Measurements from ENCODE around the gene IGSF21.

Gene IGSF21

GRCh38 chr1:18285538-18285924 is 177.9 kb downstream of the IGSF21 start:
- no peak for DNase-seq
- TF ChIP-seq POLR2A (IDR thresholded peaks at IDR 0.05; ENCODE audit: low read length) (no peak), GATA1 (IDR thresholded peaks at IDR 0.05; ENCODE audit: low read depth, low read length) (no peak)

GRCh38 chr1:18288722-18289121 is 181.1 kb downstream of the IGSF21 start:
- TF ChIP-seq POLR2A (IDR thresholded peaks at IDR 0.05; ENCODE audit: low read length) (no peak), GATA1 (IDR thresholded peaks at IDR 0.05; ENCODE audit: low read depth, low read length) (no peak)

GRCh38 chr1:18289597-18289996 is 182.0 kb downstream of the IGSF21 start:
- DNase-seq: no peak
- no peak for TF ChIP-seq GATA1 (IDR thresholded peaks at IDR 0.05; ENCODE audit: low read depth, low read length)
- no peak for TF ChIP-seq POLR2A (IDR thresholded peaks at IDR 0.05; ENCODE audit: low read length)

More at GRCh38 chr1:18288722-18289121, 181.1 kb downstream of the IGSF21 start:
- DNase-seq: no peak

- DNase-seq: no peak
- TF ChIP-seq GATA1 (IDR thresholded peaks at IDR 0.05; ENCODE audit: low read depth, low read length) (no peak), POLR2A (IDR thresholded peaks at IDR 0.05; ENCODE audit: low read length) (no peak)
Observed at GRCh38 chr1:18290740-18291412, 183.3 kb downstream of the IGSF21 start.

GRCh38 chr1:18292531-18292930 is 184.9 kb downstream of the IGSF21 start:
- TF ChIP-seq POLR2A (IDR thresholded peaks at IDR 0.05; ENCODE audit: low read length) (no peak), GATA1 (IDR thresholded peaks at IDR 0.05; ENCODE audit: low read depth, low read length) (no peak)
- DNase-seq: no peak

- TF ChIP-seq POLR2A (IDR thresholded peaks at IDR 0.05; ENCODE audit: low read length) (no peak), GATA1 (IDR thresholded peaks at IDR 0.05; ENCODE audit: low read depth, low read length) (no peak)
- no peak for DNase-seq
Observed at GRCh38 chr1:18293291-18293690, 185.7 kb downstream of the IGSF21 start.

- no peak for DNase-seq
- no peak for TF ChIP-seq POLR2A (IDR thresholded peaks at IDR 0.05; ENCODE audit: low read length)
- no peak for TF ChIP-seq GATA1 (IDR thresholded peaks at IDR 0.05; ENCODE audit: low read depth, low read length)
Observed at GRCh38 chr1:18294437-18295176, 187.0 kb downstream of the IGSF21 start.

GRCh38 chr1:18297896-18298648 is 190.5 kb downstream of the IGSF21 start:
- no peak for TF ChIP-seq POLR2A (IDR thresholded peaks at IDR 0.05; ENCODE audit: low read length)
- no peak for TF ChIP-seq GATA1 (IDR thresholded peaks at IDR 0.05; ENCODE audit: low read depth, low read length)
- DNase-seq: no peak

GRCh38 chr1:18299441-18300338 is 192.1 kb downstream of the IGSF21 start:
- DNase-seq: peak; percentile 9 to 29
- no peak for TF ChIP-seq GATA1 (IDR thresholded peaks at IDR 0.05; ENCODE audit: low read depth, low read length)
- no peak for TF ChIP-seq POLR2A (IDR thresholded peaks at IDR 0.05; ENCODE audit: low read length)

- TF ChIP-seq GATA1 (IDR thresholded peaks at IDR 0.05; ENCODE audit: low read depth, low read length) (no peak), POLR2A (IDR thresholded peaks at IDR 0.05; ENCODE audit: low read length) (no peak)
- DNase-seq: no peak
Observed at GRCh38 chr1:18300376-18300775, 192.8 kb downstream of the IGSF21 start.

- TF ChIP-seq GATA1 (IDR thresholded peaks at IDR 0.05; ENCODE audit: low read depth, low read length) (no peak), POLR2A (IDR thresholded peaks at IDR 0.05; ENCODE audit: low read length) (no peak)
- peak; percentile 8 to 26 for DNase-seq
Observed at GRCh38 chr1:18302788-18303413, 195.3 kb downstream of the IGSF21 start.

- TF ChIP-seq POLR2A (IDR thresholded peaks at IDR 0.05; ENCODE audit: low read length): no peak
- no peak for TF ChIP-seq GATA1 (IDR thresholded peaks at IDR 0.05; ENCODE audit: low read depth, low read length)
- no peak for DNase-seq
Observed at GRCh38 chr1:18304151-18304869, 196.7 kb downstream of the IGSF21 start.
